HUES64 (cell line): Measurements from ENCODE around the gene TET2.

Experiments
- H3K27ac ChIP-seq: 2 replicates; pipeline ENCODE4 v1.7.0; 2013; ENCODE audit warnings: low read depth, low read length, inconsistent platforms
- H3K27me3 ChIP-seq: 2 replicates; pipeline ENCODE4 v1.6.1; 2013; ENCODE audit warnings: mild to moderate bottlenecking, low read length; ENCODE audit not compliant: insufficient read depth
- H3K36me3 ChIP-seq: 2 replicates; pipeline ENCODE4 v1.6.1; 2013; ENCODE audit warnings: mild to moderate bottlenecking, low read length; ENCODE audit not compliant: insufficient read depth
- H3K4me1 ChIP-seq: 2 replicates; pipeline ENCODE4 v1.6.1; 2013; ENCODE audit warnings: mild to moderate bottlenecking, low read length, moderate library complexity; ENCODE audit not compliant: insufficient read depth
- H3K4me3 ChIP-seq: 2 replicates; pipeline ENCODE4 v1.5.1; 2013; ENCODE audit warnings: mild to moderate bottlenecking, low read length, moderate library complexity
- H3K9ac ChIP-seq: 2 replicates; pipeline ENCODE4 v1.6.1; 2013; ENCODE audit warnings: mild to moderate bottlenecking, low read depth, low read length
- H3K9me3 ChIP-seq: 2 replicates; pipeline ENCODE4 v1.6.1; 2013; ENCODE audit warnings: low read depth, low read length; ENCODE audit not compliant: insufficient read depth
- WGBS: fragments of 150-250, 120-280 bp; methylation state at CpG from one replicate; pipeline ENCODE4 v1.1.7; 2013; ENCODE audit warnings: missing lambda C conversion rate; 5-methylcytosine and 5-hydroxymethylcytosine counted together

The TET2 gene

DNA sequence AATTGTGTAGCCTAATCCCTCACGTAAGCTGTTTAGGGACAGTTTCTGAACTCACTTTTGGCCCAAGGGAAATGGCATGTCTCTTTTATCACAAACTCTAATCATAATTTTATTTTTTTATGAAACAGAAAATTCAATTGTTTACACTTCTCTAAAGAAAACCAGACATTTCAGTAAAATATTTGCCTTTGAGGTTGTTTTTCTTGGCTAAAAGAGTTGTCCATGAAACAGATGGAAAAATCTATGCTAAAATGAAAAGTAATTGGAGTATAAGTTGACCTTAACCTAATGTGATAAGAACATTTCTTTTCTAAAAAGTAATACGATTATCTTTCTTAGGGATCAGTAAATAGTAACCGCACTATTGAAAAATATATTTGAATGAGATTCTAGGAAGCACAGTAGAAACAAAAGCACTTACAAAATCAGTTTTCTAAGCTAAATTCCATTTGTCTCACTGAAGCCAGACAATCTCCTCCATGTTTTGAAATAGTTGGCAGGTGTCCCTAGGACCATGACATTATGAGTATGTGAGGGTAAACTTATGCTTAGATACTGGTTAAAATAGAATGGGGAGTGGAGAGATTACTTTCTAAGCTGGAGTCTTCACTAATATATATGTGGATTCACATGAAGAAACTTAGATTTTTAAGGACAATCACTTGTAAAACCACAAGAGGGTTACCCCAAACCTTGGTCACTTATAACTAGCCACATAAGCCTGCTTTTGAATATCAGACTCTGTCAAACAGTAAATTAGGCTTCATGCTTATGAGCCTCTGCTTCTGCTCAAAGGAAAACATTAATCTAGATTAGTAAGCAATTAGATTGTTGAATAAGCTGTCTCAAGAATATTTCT, 20.1 kb upstream of the TET2 start:
- Histone ChIP-seq H3K4me1 (no peaks in the 10 kb centered on the region), H3K9me3 (no peaks in the 10 kb centered on the region), H3K36me3 (no peaks in the 10 kb centered on the region), H3K27me3 (0 out of 2 replicates have a peak, but pooled peaks cover 5% of the 10 kb centered on the region), H3K4me3 (no peak overlapping the region), H3K9ac (no peak overlapping the region), H3K27ac (no peak overlapping the region)
- 89% methylated on average over 1 of the region's 3 CpGs for WGBS

DNA sequence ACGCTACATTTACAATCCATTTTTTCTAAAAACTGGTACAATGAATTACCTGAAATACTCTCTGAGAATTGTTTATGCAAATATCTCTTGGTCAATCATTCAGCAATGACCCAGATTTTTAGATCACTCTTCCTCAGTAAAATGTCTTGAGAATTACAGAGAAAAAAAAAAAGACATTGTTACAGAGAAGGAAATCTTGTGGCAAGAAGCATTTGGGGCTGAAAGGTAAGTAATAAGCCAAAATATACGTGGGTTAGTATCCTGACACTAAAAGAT, 19.6 kb upstream of the TET2 start:
- H3K27me3 ChIP-seq = 0 out of 2 replicates have a peak, but pooled peaks cover 5% of the 10 kb centered on the region
- no peaks in the 10 kb centered on the region for H3K36me3 ChIP-seq
- H3K27ac ChIP-seq = no peak overlapping the region
- no peak overlapping the region for H3K4me3 ChIP-seq
- WGBS = 79% methylated on average over 1 of the region's 2 CpGs
- no peaks in the 10 kb centered on the region for H3K9me3 ChIP-seq
- no peaks in the 10 kb centered on the region for H3K4me1 ChIP-seq
- H3K9ac ChIP-seq = no peak overlapping the region

DNA sequence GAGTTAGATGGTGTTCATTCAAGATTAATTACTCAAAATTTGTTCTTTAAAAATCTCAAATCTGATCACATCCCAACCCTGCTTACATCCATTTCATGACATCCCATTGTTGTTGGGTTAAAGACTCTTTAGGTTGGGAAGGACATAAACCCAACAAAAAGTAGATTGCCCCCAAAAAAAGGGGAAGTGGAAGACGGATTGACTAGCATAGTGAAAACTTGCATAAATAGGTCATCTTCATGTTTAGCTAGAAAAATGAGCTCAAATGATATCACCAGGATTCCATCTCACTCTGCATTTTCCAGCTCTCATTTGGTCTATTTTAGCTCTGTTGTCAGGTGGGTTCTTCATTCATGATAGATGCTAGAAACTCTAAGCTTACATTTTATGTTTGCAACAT, 18.5 kb upstream of the TET2 start:
- H3K27ac ChIP-seq = no peak overlapping the region
- no peak overlapping the region for H3K4me3 ChIP-seq
- no peak overlapping the region for H3K9ac ChIP-seq
- WGBS = 80% methylated on average over 1 of the region's 1 CpG
- H3K27me3 ChIP-seq = 0 out of 2 replicates have a peak, but pooled peaks cover 5% of the 10 kb centered on the region
- no peaks in the 10 kb centered on the region for H3K4me1 ChIP-seq
- H3K9me3 ChIP-seq = no peaks in the 10 kb centered on the region
- no peaks in the 10 kb centered on the region for H3K36me3 ChIP-seq

DNA sequence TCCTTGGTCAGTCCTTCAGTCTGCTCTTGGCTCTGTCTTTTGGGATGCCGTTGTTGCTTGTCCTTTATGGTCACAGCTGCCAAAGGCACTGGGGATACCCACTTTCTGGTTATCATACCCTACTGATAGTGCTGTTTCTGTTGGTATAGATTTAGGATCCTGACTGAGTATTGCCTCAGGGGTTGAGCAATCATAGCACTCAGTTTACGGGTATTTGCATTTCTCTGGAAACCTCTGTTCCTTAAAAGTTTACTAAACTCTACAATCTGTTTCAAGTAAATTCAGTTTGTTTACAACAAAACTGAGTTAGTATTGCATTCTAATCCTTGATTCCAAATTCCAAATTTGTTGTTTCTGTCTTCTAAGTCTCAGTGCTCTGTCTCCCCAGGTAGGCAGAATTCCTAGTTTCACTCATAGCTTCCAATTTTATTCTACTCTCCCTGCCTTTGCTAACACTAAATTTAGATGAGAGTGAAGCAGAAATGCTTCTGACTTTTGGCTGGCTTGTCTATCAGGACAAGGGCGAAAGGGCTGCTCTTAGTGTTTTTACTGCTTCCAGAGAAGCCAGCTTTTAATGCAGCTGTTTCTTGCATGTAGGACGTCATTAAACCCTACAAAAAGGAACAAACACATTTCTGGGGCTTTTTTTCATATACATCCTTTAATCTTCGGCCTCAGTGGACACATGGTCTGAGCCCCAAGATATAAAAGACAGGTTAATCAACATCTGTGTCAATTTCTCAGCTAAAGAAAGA, 17.2 kb upstream of the TET2 start:
- H3K27me3 ChIP-seq = 0 out of 2 replicates have a peak, but pooled peaks cover 5% of the 10 kb centered on the region
- no peak overlapping the region for H3K27ac ChIP-seq
- H3K36me3 ChIP-seq = no peaks in the 10 kb centered on the region
- H3K9ac ChIP-seq = no peak overlapping the region
- no peaks in the 10 kb centered on the region for H3K9me3 ChIP-seq
- WGBS = 91% methylated on average over 5 of the region's 5 CpGs
- no peak overlapping the region for H3K4me3 ChIP-seq
- no peaks in the 10 kb centered on the region for H3K4me1 ChIP-seq

DNA sequence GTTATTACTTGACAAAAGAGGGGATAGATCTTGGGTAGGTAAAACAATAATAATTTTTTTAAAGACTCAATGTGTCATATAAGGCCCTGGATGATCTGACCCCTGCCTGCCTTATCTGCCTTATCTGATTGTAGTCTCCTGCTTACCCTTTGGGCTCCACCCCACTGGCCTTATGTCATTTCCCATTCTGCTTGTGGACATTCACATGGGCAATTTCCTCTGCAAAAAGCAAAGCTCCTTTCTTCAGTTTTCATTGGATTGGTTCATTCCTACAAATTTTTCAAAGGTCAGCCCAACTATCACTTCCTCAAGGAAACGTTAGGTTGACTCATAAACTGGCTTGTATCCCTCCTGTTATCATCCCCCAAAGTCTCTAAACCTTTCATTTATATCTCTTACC, 15.7 kb upstream of the TET2 start:
- Histone ChIP-seq H3K4me3 (no peak overlapping the region), H3K27ac (no peak overlapping the region), H3K4me1 (no peaks in the 10 kb centered on the region), H3K9me3 (no peaks in the 10 kb centered on the region), H3K36me3 (no peaks in the 10 kb centered on the region), H3K9ac (no peak overlapping the region), H3K27me3 (0 out of 2 replicates have a peak, but pooled peaks cover 7% of the 10 kb centered on the region)
- 95% methylated on average over 1 of the region's 1 CpG for WGBS

DNA sequence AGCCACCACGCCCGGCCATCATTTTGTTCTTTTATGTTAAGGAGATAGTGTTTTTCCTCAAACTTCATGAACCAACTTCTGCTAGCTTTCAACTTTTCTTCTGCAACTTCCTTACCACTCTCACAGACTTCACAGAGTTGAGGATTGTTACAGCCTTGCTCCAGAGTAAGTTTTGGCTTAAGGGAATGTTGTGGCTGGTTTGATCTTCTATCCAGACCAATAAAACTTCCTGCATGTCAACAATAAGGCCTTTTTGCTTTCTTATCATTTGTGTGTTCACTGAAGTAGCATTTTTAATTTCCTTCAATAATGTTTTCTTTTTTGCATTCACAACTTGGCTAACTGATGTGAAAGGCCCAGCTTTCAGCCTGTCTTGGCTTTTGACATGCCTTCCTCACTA, 12.7 kb upstream of the TET2 start:
- Histone ChIP-seq H3K4me1 (no peaks in the 10 kb centered on the region), H3K9me3 (no peaks in the 10 kb centered on the region), H3K9ac (no peak overlapping the region), H3K36me3 (no peaks in the 10 kb centered on the region), H3K4me3 (no peak overlapping the region), H3K27ac (no peak overlapping the region), H3K27me3 (peaks cover 14% of the 10 kb centered on the region)
- no CpG with 5 or more reads among the region's 2 CpGs for WGBS

DNA sequence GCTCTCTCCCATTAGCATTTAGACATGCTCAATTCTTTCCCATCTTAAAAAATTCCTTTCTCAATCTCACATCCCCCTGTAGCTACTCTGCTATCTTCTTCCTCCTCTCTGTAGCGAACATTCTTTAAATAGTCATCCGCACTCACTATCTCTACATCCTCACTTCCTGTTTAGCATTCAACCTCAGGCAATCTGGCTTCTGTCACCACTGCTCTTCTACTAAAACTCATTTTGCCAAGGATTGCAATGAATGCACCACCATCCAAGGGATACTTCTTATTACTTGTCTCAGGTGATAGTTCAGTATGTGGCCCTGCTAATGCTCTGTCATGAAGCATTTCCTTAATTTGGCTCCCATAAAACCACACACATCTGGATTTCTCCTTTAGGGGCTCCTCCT, 10.9 kb upstream of the TET2 start:
- no peaks in the 10 kb centered on the region for H3K36me3 ChIP-seq
- peaks cover 32% of the 10 kb centered on the region for H3K27me3 ChIP-seq
- H3K27ac ChIP-seq = no peak overlapping the region
- no peaks in the 10 kb centered on the region for H3K4me1 ChIP-seq
- H3K9me3 ChIP-seq = no peaks in the 10 kb centered on the region
- no peak overlapping the region for H3K9ac ChIP-seq
- no peak overlapping the region for H3K4me3 ChIP-seq
- 83% methylated on average over 2 of the region's 2 CpGs for WGBS

DNA sequence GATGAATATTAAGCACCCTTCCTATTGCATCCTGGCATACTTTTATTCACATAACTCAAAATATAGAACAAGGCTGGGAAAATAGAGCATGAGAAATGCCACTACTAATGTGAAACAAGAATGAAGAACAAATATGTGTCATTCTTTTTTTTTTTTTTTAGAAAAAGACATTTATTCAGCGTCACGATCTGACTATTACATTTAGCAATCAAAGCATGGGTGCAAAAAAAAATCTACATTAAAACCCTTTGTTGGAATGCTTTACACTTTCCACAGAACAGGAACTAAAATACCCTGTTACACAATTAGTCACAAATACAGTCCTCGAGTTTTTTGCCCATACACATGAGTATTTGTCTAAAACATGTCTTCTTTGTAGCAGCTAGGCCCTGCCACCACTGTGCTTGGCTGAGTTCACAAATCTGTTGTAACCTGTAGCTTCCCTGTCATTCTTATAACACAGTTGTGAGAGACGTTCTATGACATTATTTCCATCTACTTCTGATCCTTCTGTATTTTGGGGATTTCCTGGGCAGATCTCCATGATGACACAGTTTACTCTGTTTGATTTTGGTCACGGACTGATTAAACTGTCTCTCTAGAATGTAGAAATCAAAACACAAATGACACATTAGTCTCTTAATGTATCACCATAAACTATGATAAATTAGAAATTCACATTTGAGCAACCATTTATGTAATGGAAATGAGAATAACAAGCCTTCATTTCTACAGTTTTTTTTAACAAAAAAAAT, 9.4 kb upstream of the TET2 start:
- H3K36me3 ChIP-seq = no peaks in the 10 kb centered on the region
- H3K4me1 ChIP-seq = no peaks in the 10 kb centered on the region
- no peaks in the 10 kb centered on the region for H3K9me3 ChIP-seq
- peaks cover 47% of the 10 kb centered on the region for H3K27me3 ChIP-seq
- 91% methylated on average over 5 of the region's 5 CpGs for WGBS
- H3K27ac ChIP-seq = no peak overlapping the region
- no peak overlapping the region for H3K9ac ChIP-seq
- no peak overlapping the region for H3K4me3 ChIP-seq

DNA sequence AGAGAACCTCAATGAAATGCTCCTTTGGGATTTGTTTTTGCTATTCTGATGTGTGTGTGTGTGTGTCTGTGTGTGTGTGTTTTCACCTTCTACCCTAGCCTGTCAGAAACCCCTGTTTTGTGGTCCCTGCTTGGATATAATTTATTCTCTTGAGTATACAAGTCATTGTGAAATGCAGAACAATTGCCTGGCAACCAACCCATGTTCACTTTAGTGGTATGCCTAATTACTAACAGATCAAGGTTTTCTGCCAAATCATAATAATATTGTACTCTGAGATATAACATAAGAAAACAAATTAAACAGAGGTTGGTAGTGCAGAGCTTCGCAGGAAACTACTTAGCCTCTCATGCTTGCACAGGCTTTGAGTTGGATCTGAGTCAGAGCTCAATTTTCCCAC, 7.0 kb upstream of the TET2 start:
- H3K9ac ChIP-seq = no peak overlapping the region
- WGBS = 100% methylated on average over 1 of the region's 1 CpG
- no peak overlapping the region for H3K27ac ChIP-seq
- H3K4me3 ChIP-seq = no peak overlapping the region
- H3K4me1 ChIP-seq = no peaks in the 10 kb centered on the region
- no peaks in the 10 kb centered on the region for H3K36me3 ChIP-seq
- peaks cover 70% of the 10 kb centered on the region for H3K27me3 ChIP-seq
- no peaks in the 10 kb centered on the region for H3K9me3 ChIP-seq

DNA sequence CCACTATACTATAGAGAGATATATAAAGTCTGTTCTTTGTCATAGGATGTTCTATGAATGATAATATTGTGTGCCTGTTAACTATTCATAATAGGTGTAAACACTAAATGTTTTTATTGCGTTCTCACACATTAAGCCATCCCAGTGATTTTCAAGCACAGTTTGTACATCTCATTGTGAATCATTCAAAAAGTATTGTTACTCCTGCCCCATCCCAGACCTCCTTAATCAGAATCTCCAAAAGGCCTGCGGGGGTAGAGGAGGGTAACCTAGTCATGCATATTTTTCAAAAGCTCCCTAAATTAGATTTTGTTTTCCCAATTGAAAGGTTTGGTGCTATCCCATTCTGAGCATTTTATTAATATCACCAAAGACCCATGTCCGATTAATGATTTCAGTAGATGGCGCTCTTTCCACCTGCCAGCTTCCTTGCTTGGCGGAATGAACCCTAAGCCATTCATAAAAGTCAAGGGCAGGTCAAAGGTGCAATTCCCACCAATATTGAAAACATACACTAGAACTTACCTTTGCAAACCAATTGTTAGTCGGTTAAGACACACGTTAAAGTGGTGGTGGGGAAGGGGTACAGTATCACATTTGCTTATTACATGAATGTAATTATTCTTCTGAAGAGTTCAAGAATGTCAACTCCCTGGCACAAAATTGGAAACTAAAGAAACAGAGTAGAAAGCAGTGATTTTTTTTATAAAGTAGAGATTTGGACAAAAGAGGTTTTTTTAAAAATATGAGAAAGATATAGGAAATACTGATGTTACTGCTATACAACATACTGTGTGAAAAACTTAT, 5.8 kb upstream of the TET2 start:
- Histone ChIP-seq H3K9ac (no peak overlapping the region), H3K4me3 (no peak overlapping the region), H3K4me1 (0 out of 2 replicates have a peak, but pooled peaks cover 5% of the 10 kb centered on the region), H3K9me3 (no peaks in the 10 kb centered on the region), H3K27ac (no peak overlapping the region), H3K36me3 (no peaks in the 10 kb centered on the region), H3K27me3 (peaks cover 81% of the 10 kb centered on the region)
- 7% methylated on average over 4 of the region's 7 CpGs for WGBS
